Measurements from ENCODE around the gene USP35.

GRCh38 chr11:78168539-78169477, 19.9 kb upstream of the USP35 start:
- TF ChIP-seq CTCF (IDR thresholded peaks at IDR 0.05) (no peak), POLR2A (IDR thresholded peaks at IDR 0.05) (peak in 1 of 2 donors; percentile 67)
